HepG2 (cell line): ENCODE measurements around the gene RAPGEFL1. TPM values are rescaled to one million over a fixed set of nuclear protein-coding genes. Genes with fewer than 3 reads are reported as not detected.

Experiments used
- ATAC-seq: fragments of 200-7000 bp; cut with Tn5 transposase; 3 replicates; pipeline ENCODE4 v1.9.1; 2020; ENCODE audit warnings: mild to moderate bottlenecking, moderate library complexity
- BruUV-seq: library from RNA; stranded (reverse); fragments of 400-500 nt; replicated peaks from 2 replicates; lab custom pipeline; 2021; lab: Mats Ljungman, UMichigan
- CTCF ChIA-PET: fragments of 300-600 bp; formaldehyde crosslinking; extraction: SDS; loops from one replicate; lab custom pipeline; 2021; ENCODE audit warnings: low total read pairs, inconsistent platforms, low intra/inter-chr PET ratio; lab: Yijun Ruan, JAX
- POLR2A ChIA-PET: fragments of 350-600 bp; sonication (Branson Sonifier 250); formaldehyde crosslinking; loops from one replicate; lab custom pipeline; 2020; ENCODE audit warnings: antibody characterized with exemption, inconsistent platforms; lab: Yijun Ruan, JAX
- DNase-seq: peaks from one replicate; pipeline ENCODE4 v3.0.0-alpha.2; 2015; ENCODE audit warnings: low spot score
- FAIRE-seq: peaks from 3 replicates; lab custom pipeline; 2011; peaks lifted over from hg19 to GRCh38; lab: Jason Lieb, UNC
- H2AFZ ChIP-seq: one replicate; pipeline ENCODE4 v1.6.1; 2011; ENCODE audit warnings: low read length, inconsistent platforms
- H3K27ac ChIP-seq: fragments of 300-600 bp; 3 replicates; pipeline ENCODE4 v1.8.0; 2011; ENCODE audit warnings: mixed run types, mild to moderate bottlenecking, mixed read lengths, low read length, inconsistent platforms; ENCODE audit not compliant: insufficient read depth; ENCODE audit errors: extremely low read length
- H3K27me3 ChIP-seq, 2 experiments: fragments of 200-600 bp in 1 of 2; 2 replicates in 1 of 2; 3 replicates in 1 of 2; pipeline versions ENCODE4 v1.6.0 to v1.8.0; 2011; ENCODE audit warnings: low read length in 2 of 2, mild to moderate bottlenecking in 2 of 2, moderate library complexity in 2 of 2, inconsistent platforms in 1 of 2; ENCODE audit not compliant: insufficient read depth in 2 of 2, control insufficient read depth in 1 of 2
- H3K36me3 ChIP-seq, 2 experiments: fragments of 200-600 bp in 1 of 2; replicated peaks in 1 of 2; 2 replicates in 1 of 2; 3 replicates in 1 of 2; pipeline versions ENCODE4 v1.5.1 to v1.8.0; 2011; ENCODE audit warnings: low read length in 2 of 2, inconsistent platforms in 1 of 2; ENCODE audit not compliant: insufficient read depth in 2 of 2, control insufficient read depth in 1 of 2
- H3K4me1 ChIP-seq: 2 replicates; pipeline ENCODE4 v1.5.1; 2012; ENCODE audit warnings: low read length, inconsistent platforms; ENCODE audit not compliant: insufficient read depth
- H3K4me2 ChIP-seq: 2 replicates; pipeline ENCODE4 v1.6.0; 2011; ENCODE audit warnings: low read depth, low read length, inconsistent platforms
- H3K4me3 ChIP-seq, 3 experiments: fragments of 200-600 bp in 1 of 3; sonication (generic), shearing (Covaris generic) in 1 of 3; replicated peaks in 1 of 3; 2 replicates each; pipeline ENCODE4 v1.5.1; 2011 to 2016; ENCODE audit warnings: low read length in 3 of 3, inconsistent platforms in 2 of 3, low read depth in 2 of 3, mild to moderate bottlenecking in 2 of 3, control low read depth in 1 of 3, mixed read lengths in 1 of 3; ENCODE audit not compliant: insufficient read depth in 1 of 3
- H3K79me2 ChIP-seq: one replicate; pipeline ENCODE4 v1.6.1; 2011; ENCODE audit warnings: low read length, inconsistent platforms; ENCODE audit not compliant: insufficient read depth
- H3K9ac ChIP-seq: 2 replicates; pipeline ENCODE4 v1.6.0; 2011; ENCODE audit warnings: mild to moderate bottlenecking, low read depth, low read length, inconsistent platforms; ENCODE audit not compliant: insufficient read depth
- H3K9me3 ChIP-seq: 2 replicates; pipeline ENCODE4 v1.5.1; 2012; ENCODE audit warnings: mild to moderate bottlenecking, low read length
- H4K20me1 ChIP-seq: 2 replicates; pipeline ENCODE4 v1.6.0; 2011; ENCODE audit warnings: inconsistent platforms, mild to moderate bottlenecking, low read length, moderate library complexity; ENCODE audit not compliant: insufficient read depth
- FOXK1 ChIP-seq: sonication (generic); formaldehyde crosslinking; IDR thresholded peaks from 2 replicates; pipeline ENCODE4 v1.4.0; 2020; ENCODE audit warnings: low read depth, missing genetic modification reagents, borderline replicate concordance
- HMGA1 ChIP-seq: sonication (generic); formaldehyde crosslinking; conservative IDR thresholded peaks from 2 replicates; pipeline ENCODE4 v1.4.0; 2020; ENCODE audit warnings: missing genetic modification reagents
- ZFP36 ChIP-seq: fragments of 150-350 bp; IDR thresholded peaks from 2 replicates; pipeline ENCODE4 v1.6.1; 2018; ENCODE audit warnings: borderline replicate concordance, low read length, low read depth; ENCODE audit not compliant: partially characterized antibody
- ZKSCAN1 ChIP-seq: fragments of 150-350 bp; IDR thresholded peaks from 2 replicates; pipeline ENCODE4 v1.6.1; 2014; ENCODE audit warnings: low read length
- ZNF766 ChIP-seq: sonication (generic); formaldehyde crosslinking; IDR thresholded peaks from 2 replicates; pipeline ENCODE4 v1.5.0; 2020; ENCODE audit warnings: missing genetic modification reagents, borderline replicate concordance
- ZZZ3 ChIP-seq: sonication (generic); formaldehyde crosslinking; IDR thresholded peaks from 2 replicates; pipeline ENCODE4 v1.4.0; 2020; ENCODE audit warnings: missing genetic modification reagents, mild to moderate bottlenecking, borderline replicate concordance
- WGBS: methylation state at CpG from one replicate; pipeline ENCODE4 v1.1.6; 2017; ENCODE audit warnings: low lambda C conversion rate; 5-methylcytosine and 5-hydroxymethylcytosine counted together
- in situ Hi-C: cut with HindIII; loops from 2 replicates; pipeline ENCODE4 v1.10.0; 2017; ENCODE audit warnings: low pct_unique_long_range_greater_than_20kb; ENCODE audit not compliant: extremely low pct_ligation_motif_present
- intact Hi-C: fragments of 100-400 bp; cut with micrococcal nuclease; formaldehyde crosslinking; loops from one replicate; pipeline ENCODE4 v1.10.0; 2022; ENCODE audit not compliant: unreplicated experiment
- polyA plus RNA-seq, 8 experiments: library from polyadenylated mRNA; depleted of rRNA in 3 of 8; stranded (reverse) in 7 of 8; unstranded in 1 of 8; fragments of >200 nt; fragmentation: Illumina TruSeq in 4 of 8; extraction: Trizol in 4 of 8; gene quantifications; 2 replicates each; pipeline versions ENCODE4 v1.2.1 to v1.2.3, GENCODE V29; 2011 to 2016; ENCODE audit warnings: low read depth in 4 of 8, missing spikeins in 1 of 8, mixed read lengths in 1 of 8; ENCODE audit not compliant: insufficient read depth in 1 of 8
- total RNA-seq, 5 experiments: library from RNA; depleted of rRNA; stranded (reverse); fragments of >200 nt; fragmentation: Illumina TruSeq; extraction: Trizol; gene quantifications; 2 replicates each; pipeline ENCODE4 v1.2.3, GENCODE V29; 2016; ENCODE audit warnings: low read depth in 1 of 5

The RAPGEFL1 gene
- total and polyA plus RNA-seq, 2 of the 13 experiments (the other 11 are each of a cell fraction or from before 2014, with no cell fraction given) = 4.5 to 7.8 TPM

- no peak for TF ChIP-seq FOXK1 (CRISPR knock-in tag)
- TF ChIP-seq ZZZ3 (CRISPR knock-in tag) = no peak
- TF ChIP-seq, all 625 proteins: peak for 166
These were observed 14.3 kb downstream of the RAPGEFL1 start (continued) for GRCh38 chr17:40191237-40192208.

- POLR2A ChIA-PET = interaction anchor here (0.8 to 1.4 kb wide), 2 partner anchors 80 to 82 kb away, joined by 3 read pairs; no protein-coding TSS in a partner anchor
- Histone ChIP-seq H2AFZ (no peak overlapping the region), H3K79me2 (no peaks in the 10 kb centered on the region), H3K4me1 (peaks cover 37% of the 10 kb centered on the region), H3K9ac (no peak overlapping the region), H4K20me1 (no peaks in the 10 kb centered on the region), H3K36me3 (no peaks in the 10 kb centered on the region), H3K9me3 (no peaks in the 10 kb centered on the region), H3K27ac (no peak overlapping the region), H3K4me3 (no peak overlapping the region), H3K27me3 (no peaks in the 10 kb centered on the region), H3K4me2 (no peak overlapping the region)
- CTCF ChIA-PET = no interaction called here
- no peak for FAIRE-seq
- TF ChIP-seq ZKSCAN1 (no peak), ZFP36 (no peak), HMGA1 (CRISPR knock-in tag) (no peak), ZNF766 (CRISPR knock-in tag) (no peak)
- in situ Hi-C loops = no loop called here
- no peak for DNase-seq
- intact Hi-C loops = no loop called here
- BruUV-seq = no TSS peak
- ATAC-seq = no peak
- 95% methylated on average over 2 of the region's 2 CpGs for WGBS
These were observed 15.7 kb downstream of the RAPGEFL1 start for GRCh38 chr17:40192961-40193360.
